Medulla oblongata (tissue), 1 donor: ENCODE measurements around the gene DZIP3.

ENCODE experiments used
- DNase-seq: peaks from one replicate; pipeline ENCODE4 v3.0.0-alpha.2; 2015; ENCODE audit errors: extremely low spot score

Gene DZIP3

GRCh38 chr3:108698461-108698860 is 108.9 kb downstream of the DZIP3 start:
- DNase-seq = no peak

- DNase-seq = no peak
These were observed 115.5 kb downstream of the DZIP3 start for GRCh38 chr3:108705045-108705444.

- DNase-seq = no peak
These were observed 123.5 kb downstream of the DZIP3 start for GRCh38 chr3:108713009-108713516.

- DNase-seq = no peak
These were observed 124.3 kb downstream of the DZIP3 start for GRCh38 chr3:108713816-108714215.

GRCh38 chr3:108718454-108718853 is 128.9 kb downstream of the DZIP3 start:
- DNase-seq = no peak

- DNase-seq = no peak
These were observed 129.8 kb downstream of the DZIP3 start for GRCh38 chr3:108719178-108719806.

GRCh38 chr3:108722724-108723123 is 133.2 kb downstream of the DZIP3 start:
- DNase-seq = no peak

- DNase-seq = no peak
These were observed 134.6 kb downstream of the DZIP3 start for GRCh38 chr3:108724101-108724500.

- no peak for DNase-seq
These were observed 138.6 kb downstream of the DZIP3 start for GRCh38 chr3:108728105-108728504.

GRCh38 chr3:108728934-108729333 is 139.4 kb downstream of the DZIP3 start:
- no peak for DNase-seq

- DNase-seq = no peak
These were observed 147.3 kb downstream of the DZIP3 start for GRCh38 chr3:108736821-108737220.

- DNase-seq = no peak
These were observed 153.4 kb downstream of the DZIP3 start for GRCh38 chr3:108742929-108743328.
